ENCODE data around the gene LSM7.
A peak's percentile ranks its signal among the peaks of the same experiment; 100 is the strongest.

DNA sequence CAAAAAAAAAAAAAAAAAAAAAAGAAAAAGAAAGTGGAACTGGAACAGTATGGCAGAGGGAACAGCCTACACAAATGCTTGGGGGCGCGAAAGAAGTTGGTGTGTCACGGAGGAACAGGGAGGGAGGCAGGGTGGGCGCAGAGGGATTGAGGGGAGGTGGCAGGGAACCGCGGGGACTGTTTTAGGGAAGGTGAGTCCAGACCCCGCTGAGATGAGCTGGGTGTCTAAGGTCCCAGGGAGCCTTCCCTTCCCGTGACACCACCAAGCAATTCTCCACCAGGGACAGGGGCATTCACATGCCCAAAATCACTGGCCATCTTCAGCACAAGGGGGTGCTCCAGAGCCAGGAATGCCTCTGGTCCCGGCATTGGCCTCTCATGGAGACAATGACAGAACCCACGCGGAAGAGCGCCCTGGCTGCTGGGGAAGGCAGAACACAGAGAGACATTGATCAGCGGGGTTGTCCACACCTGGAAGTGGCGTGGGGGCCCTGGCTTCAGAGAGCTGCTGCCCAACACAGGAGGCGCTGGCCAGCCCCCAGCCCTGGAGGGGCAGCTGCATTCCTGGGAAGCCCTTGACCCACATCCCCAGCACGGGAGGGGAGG is 53.4 kb downstream of the LSM7 start:
- TF ChIP-seq CTCF (IDR thresholded peaks at IDR 0.05) (peak; percentile 32 to 74 (median 52)), POLR2A (IDR thresholded peaks at IDR 0.05) (no peak)
